HFFc6 (cell line): ENCODE data around the gene PRR23C. TPM values are rescaled to one million over a fixed set of nuclear protein-coding genes. Genes with fewer than 3 reads are reported as not detected.
A peak's percentile ranks its signal among the peaks of the same experiment; 100 is the strongest.

Source experiments
- DNase-seq: peaks from one replicate; pipeline ENCODE4 v3.0.0-alpha.2; 2018
- H3K27ac Mint-ChIP-seq: 2 replicates; pipeline ENCODE4 v1.8.0; 2020; ENCODE audit warnings: mild to moderate bottlenecking, mixed read lengths
- H3K27me3 Mint-ChIP-seq: 2 replicates; pipeline ENCODE4 v1.8.0; 2021; ENCODE audit warnings: mild to moderate bottlenecking, moderate library complexity, mixed read lengths; ENCODE audit not compliant: insufficient read depth
- H3K36me3 Mint-ChIP-seq: 2 replicates; pipeline ENCODE4 v1.8.0; 2021; ENCODE audit warnings: low read depth, mixed read lengths
- H3K4me1 Mint-ChIP-seq: 2 replicates; pipeline ENCODE4 v1.8.0; 2020; ENCODE audit warnings: low read depth, mixed read lengths
- H3K4me3 Mint-ChIP-seq: 2 replicates; pipeline ENCODE4 v1.8.0; 2020; ENCODE audit warnings: mild to moderate bottlenecking, moderate library complexity, mixed read lengths
- H3K9me3 Mint-ChIP-seq: 2 replicates; pipeline ENCODE4 v1.8.0; 2020; ENCODE audit warnings: mild to moderate bottlenecking, mixed read lengths
- long read RNA-seq: library from polyadenylated mRNA; unstranded; transcript quantifications from one replicate; pipeline ENCODE4 v2.0.0, GENCODE V29; 2019
- total RNA-seq, 6 experiments: library from RNA; stranded (reverse); fragmentation: NEBNext Ultra II Directional; extraction: Animal tissue kit (Norgen Biotek cat#: 25700); gene quantifications; 2 replicates in 1 of 6; 3 replicates in 5 of 6; pipeline ENCODE4 v1.2.3, GENCODE V29; 2021
- TF ChIP-seq, protein P1 (sequence below): fragments of 200-600 bp; sonication (generic); IDR thresholded peaks from 2 replicates; pipeline ENCODE4 v1.5.0; 2021; ENCODE audit warnings: antibody characterized with exemption, mild to moderate bottlenecking

PRR23C gene
- not detected for total RNA-seq
- long read RNA-seq: 0 reads

DNA sequence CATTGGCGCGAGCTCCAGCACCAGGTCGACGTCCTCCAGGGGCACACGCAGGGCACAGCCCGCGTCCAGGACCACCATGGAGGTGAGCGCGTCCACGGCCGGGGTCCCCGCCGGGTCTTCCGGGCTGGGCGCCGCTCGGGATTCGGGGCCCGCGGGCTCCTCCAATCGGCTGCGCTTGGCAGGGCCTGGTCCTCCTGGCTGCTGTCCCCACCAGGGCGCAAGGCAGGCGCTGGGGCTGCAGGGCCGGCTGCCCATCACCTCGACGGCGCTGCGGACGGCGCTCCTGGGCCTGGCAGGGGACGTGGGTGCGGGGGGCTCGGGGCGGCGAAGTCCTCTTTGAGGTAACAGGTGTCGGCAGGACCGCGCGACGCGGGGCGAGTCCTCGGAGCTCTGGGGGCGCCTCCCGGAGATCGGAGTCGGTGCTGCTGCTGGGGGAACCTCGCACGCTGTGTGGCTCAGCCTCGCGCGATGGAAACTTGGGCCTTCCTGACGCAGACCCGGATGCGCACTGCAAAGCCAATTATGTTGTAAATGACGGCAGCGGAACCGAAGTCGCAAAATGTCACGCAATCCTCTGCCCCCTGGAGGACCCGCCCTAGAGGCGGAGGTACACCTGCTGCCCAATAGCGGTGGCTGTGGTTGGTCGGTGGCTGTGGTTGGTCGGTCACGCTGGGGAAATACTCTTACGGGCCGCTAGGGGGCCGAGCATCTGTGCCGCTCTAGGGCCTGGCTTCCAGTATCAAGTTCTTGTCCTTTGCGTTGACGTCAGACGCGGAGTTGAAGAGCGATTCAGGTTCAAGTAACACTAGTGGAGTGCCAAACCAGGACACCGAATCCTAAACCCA is at the start of gene PRR23C:
Gene PRR23C (minus strand): TSS at position 527 of the 845 bp plus-strand sequence. CDS start 272 bp downstream, at position 255.
- H3K36me3 Mint-ChIP-seq: peaks cover 11% of the 10 kb centered on the region; the same call in 1 of the 2 replicates
- no peaks in the 10 kb centered on the region for H3K4me1 Mint-ChIP-seq
- TF ChIP-seq, protein P1, sequence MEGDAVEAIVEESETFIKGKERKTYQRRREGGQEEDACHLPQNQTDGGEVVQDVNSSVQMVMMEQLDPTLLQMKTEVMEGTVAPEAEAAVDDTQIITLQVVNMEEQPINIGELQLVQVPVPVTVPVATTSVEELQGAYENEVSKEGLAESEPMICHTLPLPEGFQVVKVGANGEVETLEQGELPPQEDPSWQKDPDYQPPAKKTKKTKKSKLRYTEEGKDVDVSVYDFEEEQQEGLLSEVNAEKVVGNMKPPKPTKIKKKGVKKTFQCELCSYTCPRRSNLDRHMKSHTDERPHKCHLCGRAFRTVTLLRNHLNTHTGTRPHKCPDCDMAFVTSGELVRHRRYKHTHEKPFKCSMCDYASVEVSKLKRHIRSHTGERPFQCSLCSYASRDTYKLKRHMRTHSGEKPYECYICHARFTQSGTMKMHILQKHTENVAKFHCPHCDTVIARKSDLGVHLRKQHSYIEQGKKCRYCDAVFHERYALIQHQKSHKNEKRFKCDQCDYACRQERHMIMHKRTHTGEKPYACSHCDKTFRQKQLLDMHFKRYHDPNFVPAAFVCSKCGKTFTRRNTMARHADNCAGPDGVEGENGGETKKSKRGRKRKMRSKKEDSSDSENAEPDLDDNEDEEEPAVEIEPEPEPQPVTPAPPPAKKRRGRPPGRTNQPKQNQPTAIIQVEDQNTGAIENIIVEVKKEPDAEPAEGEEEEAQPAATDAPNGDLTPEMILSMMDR: peak; percentile 32
- H3K27ac Mint-ChIP-seq: no peak within 1 kb of the TSS
- H3K27me3 Mint-ChIP-seq: peaks cover 2% of the 10 kb centered on the region; the same call in 1 of the 2 replicates
- H3K4me3 Mint-ChIP-seq: no peak within 1 kb of the TSS
- DNase-seq: no peak
- H3K9me3 Mint-ChIP-seq: peaks cover 21% of the 10 kb centered on the region

DNA sequence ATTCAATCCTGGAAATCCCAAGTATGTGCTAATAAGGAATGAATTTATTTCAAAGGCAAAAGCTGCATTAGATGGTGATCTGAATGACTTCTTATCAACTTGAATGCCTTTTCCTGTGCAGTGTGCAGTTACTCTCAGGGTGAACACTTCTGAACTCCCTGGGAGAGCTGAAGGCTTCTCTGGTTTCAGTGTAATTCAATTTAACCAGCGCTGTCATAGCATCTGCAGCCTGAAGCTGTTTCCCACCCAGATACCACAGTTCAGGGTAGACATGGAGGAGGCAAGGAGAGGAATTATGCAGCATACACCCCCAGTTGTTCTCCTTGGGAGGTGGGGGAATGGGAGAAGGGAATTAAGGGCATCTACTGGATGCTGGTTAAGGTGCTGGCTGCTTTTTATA is 49.1 kb upstream of the PRR23C start:
- Mint-ChIP-seq H3K27ac (no peak overlapping the region), H3K4me3 (no peak overlapping the region), H3K4me1 (no peaks in the 10 kb centered on the region), H3K36me3 (no peaks in the 10 kb centered on the region), H3K27me3 (peaks cover 8% of the 10 kb centered on the region), H3K9me3 (no peaks in the 10 kb centered on the region)
- no peak for DNase-seq
- TF ChIP-seq, protein P1: no peak

DNA sequence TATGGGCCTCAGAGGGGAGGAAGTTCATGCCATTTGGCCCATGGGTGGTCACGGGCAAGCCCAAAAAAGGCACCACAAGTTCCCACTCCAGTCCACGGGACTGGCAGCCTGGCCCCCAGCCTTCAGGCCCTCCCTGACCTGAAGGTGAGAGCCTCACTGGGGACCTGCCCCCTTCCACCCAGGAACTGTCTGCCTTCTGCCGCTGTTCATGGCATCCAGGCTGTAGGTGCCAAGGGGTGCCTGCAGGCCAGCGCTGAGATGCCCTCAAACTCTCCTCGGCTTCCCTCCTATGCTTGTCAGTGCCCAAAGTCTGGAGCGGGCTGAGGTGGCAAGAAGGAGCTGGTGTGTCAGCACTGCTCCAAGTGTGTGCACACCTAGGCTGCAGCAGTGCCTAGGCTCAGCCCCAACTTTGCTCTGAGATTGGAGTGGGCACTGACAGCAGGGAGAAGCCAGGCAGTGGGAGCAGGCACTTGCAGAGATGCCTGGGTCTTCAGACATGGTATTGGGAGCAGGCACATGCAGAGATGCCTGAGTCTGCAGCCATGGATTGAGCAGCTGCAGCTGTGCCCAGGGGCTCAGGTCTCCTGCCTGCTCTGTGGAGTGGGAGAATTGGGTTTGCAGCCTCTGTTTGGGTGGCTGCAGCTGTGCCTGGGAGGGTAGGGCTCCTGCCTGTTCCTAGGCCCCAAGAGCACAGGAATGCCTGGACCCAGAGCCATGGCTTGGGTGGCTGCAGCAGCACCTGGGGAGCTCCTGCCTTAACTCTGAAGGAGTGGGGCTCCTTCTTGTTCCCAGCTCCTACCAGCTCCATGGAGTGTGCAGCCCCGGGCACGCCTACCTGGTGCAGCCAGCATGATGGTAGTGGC is 44.0 kb upstream of the PRR23C start:
- Mint-ChIP-seq H3K36me3 (no peaks in the 10 kb centered on the region), H3K4me1 (no peaks in the 10 kb centered on the region), H3K27ac (no peak overlapping the region), H3K27me3 (peaks cover 5% of the 10 kb centered on the region), H3K9me3 (no peaks in the 10 kb centered on the region), H3K4me3 (no peak overlapping the region)
- TF ChIP-seq, protein P1: no peak
- DNase-seq: no peak

DNA sequence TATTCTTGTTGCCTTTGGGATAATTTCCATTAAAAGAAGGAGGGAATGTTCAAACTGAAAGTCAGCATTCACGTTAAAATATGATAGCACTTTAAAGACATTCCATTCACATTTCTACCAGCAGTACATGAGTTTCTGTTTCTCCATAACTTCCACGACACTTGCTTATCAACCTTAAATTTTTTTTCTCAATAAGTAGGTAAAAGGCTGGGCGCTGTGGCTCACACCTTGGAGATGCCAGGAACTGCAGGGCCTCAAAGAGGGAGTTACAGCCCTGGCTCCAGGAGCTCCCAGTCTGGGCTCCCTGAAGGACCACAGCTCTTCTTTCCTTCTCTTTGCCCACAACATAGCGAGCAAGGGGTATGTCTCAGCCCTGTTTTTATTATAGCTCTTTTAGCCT is 42.9 kb upstream of the PRR23C start:
- H3K36me3 Mint-ChIP-seq: no peaks in the 10 kb centered on the region
- H3K4me1 Mint-ChIP-seq: no peaks in the 10 kb centered on the region
- H3K27me3 Mint-ChIP-seq: peaks cover 4% of the 10 kb centered on the region
- H3K27ac Mint-ChIP-seq: no peak overlapping the region
- TF ChIP-seq, protein P1: no peak
- H3K9me3 Mint-ChIP-seq: no peaks in the 10 kb centered on the region
- no peak overlapping the region for H3K4me3 Mint-ChIP-seq
- DNase-seq: no peak

DNA sequence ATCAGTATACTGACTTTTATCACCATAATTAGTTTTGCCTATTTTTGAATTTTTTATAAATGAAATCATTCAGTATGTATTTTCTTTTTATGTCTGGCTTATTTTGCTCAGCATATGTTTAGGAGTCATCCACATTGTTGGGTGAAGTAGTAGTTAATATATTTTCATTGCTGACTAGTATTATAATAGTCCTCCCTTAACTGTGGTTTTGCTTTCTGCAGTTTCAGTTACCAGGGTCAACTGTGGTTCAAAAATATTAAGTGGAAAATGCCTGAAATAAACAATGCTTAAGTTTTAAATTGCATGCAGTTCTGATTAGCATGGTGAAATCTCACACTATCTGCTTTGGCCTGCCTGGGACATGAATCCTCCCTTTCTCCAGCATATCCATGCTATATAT is 39.5 kb upstream of the PRR23C start:
- Mint-ChIP-seq H3K9me3 (no peaks in the 10 kb centered on the region), H3K4me1 (no peaks in the 10 kb centered on the region), H3K36me3 (no peaks in the 10 kb centered on the region), H3K27me3 (peaks cover 2% of the 10 kb centered on the region; the same call in 1 of the 2 replicates), H3K27ac (no peak overlapping the region), H3K4me3 (no peak overlapping the region)
- TF ChIP-seq, protein P1: no peak
- DNase-seq: no peak
